PC-3 (cell line): ENCODE measurements around the gene TIRAP. TPM values are rescaled to one million over a fixed set of nuclear protein-coding genes. Genes with fewer than 3 reads are reported as not detected.
"Not testable (repeated sequence)": the region's sequence is repeated elsewhere in the genome, so short reads cannot be mapped to it uniquely, and the experiment has no call there.

ENCODE experiments used
- ATAC-seq: fragments of 200-7000 bp; cut with Tn5 transposase; 2 replicates; pipeline ENCODE4 v1.9.1; 2020; ENCODE audit warnings: mild to moderate bottlenecking, moderate library complexity
- BruUV-seq: library from RNA; stranded (reverse); fragments of 400-500 nt; replicated peaks from 2 replicates; lab custom pipeline; 2021; lab: Mats Ljungman, UMichigan
- CTCF ChIA-PET: fragments of 300-600 bp; sonication (Branson Sonifier 250); formaldehyde crosslinking; loops from one replicate; lab custom pipeline; 2022; ENCODE audit warnings: antibody characterized with exemption; lab: Charles Lee
- POLR2A ChIA-PET: fragments of 300-600 bp; sonication (Branson Sonifier 250); formaldehyde crosslinking; loops from one replicate; lab custom pipeline; 2022; ENCODE audit warnings: antibody characterized with exemption; ENCODE audit not compliant: unreplicated experiment; lab: Charles Lee
- DNase-seq: peaks from one replicate; pipeline ENCODE4 v3.0.0-alpha.2; 2015
- H2AFZ ChIP-seq: fragments of 300-600 bp; sonication (generic); 2 replicates; pipeline ENCODE4 v1.6.0; 2016; ENCODE audit warnings: antibody characterized with exemption, low read length
- H3F3A ChIP-seq: fragments of 300-600 bp; sonication (generic); one replicate; pipeline ENCODE4 v1.6.0; 2017; ENCODE audit warnings: antibody characterized with exemption, low read length, control low read depth, mild to moderate bottlenecking; ENCODE audit not compliant: unreplicated experiment
- H3K27ac ChIP-seq: fragments of 300-600 bp; sonication (generic); 2 replicates; pipeline ENCODE4 v1.5.1; 2016; ENCODE audit warnings: mild to moderate bottlenecking, low read length
- H3K27me3 ChIP-seq: fragments of 300-600 bp; sonication (generic); 2 replicates; pipeline ENCODE4 v1.6.1; 2016; ENCODE audit warnings: low read length, mixed read lengths
- H3K36me3 ChIP-seq: fragments of 300-600 bp; sonication (generic); 2 replicates; pipeline ENCODE4 v1.6.1; 2016; ENCODE audit warnings: low read depth, mixed run types, low read length, mixed read lengths
- H3K4me1 ChIP-seq: fragments of 300-600 bp; sonication (generic); 2 replicates; pipeline ENCODE4 v1.5.1; 2016; ENCODE audit warnings: low read length; ENCODE audit not compliant: insufficient read depth
- H3K4me2 ChIP-seq: fragments of 300-600 bp; sonication (generic); 2 replicates; pipeline ENCODE4 v1.6.0; 2016; ENCODE audit warnings: low read length
- H3K4me3 ChIP-seq: fragments of 300-600 bp; sonication (generic); 2 replicates; pipeline ENCODE4 v1.5.1; 2016; ENCODE audit warnings: mild to moderate bottlenecking, low read length, mixed read lengths
- H3K79me2 ChIP-seq: fragments of 300-600 bp; sonication (generic); 2 replicates; pipeline ENCODE4 v1.6.1; 2017; ENCODE audit warnings: low read length, mixed read lengths
- H3K9ac ChIP-seq: fragments of 300-600 bp; sonication (generic); 2 replicates; pipeline ENCODE4 v1.6.0; 2016; ENCODE audit warnings: mild to moderate bottlenecking, low read length
- H3K9me2 ChIP-seq: fragments of 300-600 bp; sonication (generic); replicated peaks from 2 replicates; pipeline ENCODE4 v1.6.1; 2016; ENCODE audit warnings: mixed run types, low read length, mixed read lengths
- H3K9me3 ChIP-seq: fragments of 300-600 bp; sonication (generic); 2 replicates; pipeline ENCODE4 v1.6.1; 2016; ENCODE audit warnings: low read length, mixed read lengths
- H4K20me1 ChIP-seq: fragments of 300-600 bp; sonication (generic); 2 replicates; pipeline ENCODE4 v1.6.1; 2016; ENCODE audit warnings: low read length, mixed read lengths
- CTCF ChIP-seq: fragments of 300-600 bp; sonication (generic); conservative IDR thresholded peaks from 2 replicates; pipeline ENCODE4 v1.5.1; 2017; ENCODE audit warnings: antibody characterized with exemption, low read depth, mild to moderate bottlenecking, low read length
- EZH2 ChIP-seq: fragments of 300-600 bp; sonication (generic); IDR thresholded peaks from one replicate; pipeline ENCODE4 v1.6.1; 2017; ENCODE audit warnings: antibody characterized with exemption, mild to moderate bottlenecking, low read length; ENCODE audit not compliant: unreplicated experiment
- EZH2phosphoT487 ChIP-seq: fragments of 300-600 bp; sonication (generic); IDR thresholded peaks from 2 replicates; pipeline ENCODE4 v1.6.1; 2018; ENCODE audit warnings: mild to moderate bottlenecking, antibody characterized with exemption, low read length, borderline replicate concordance
- intact Hi-C: fragments of 100-400 bp; cut with micrococcal nuclease; formaldehyde crosslinking; loops from 2 replicates; pipeline ENCODE4 v1.9.0; 2023
- total RNA-seq: library from RNA; depleted of rRNA; stranded (reverse); fragments of >200 nt; gene quantifications from 2 replicates; pipeline ENCODE4 v1.2.3, GENCODE V29; 2014

TIRAP gene
- total RNA-seq, 1 experiment from 2014 or later = 8.4 TPM

- H4K20me1 ChIP-seq = no peaks in the 10 kb centered on the region
- peak overlapping the region; percentile 11; the same call in 1 of the 2 replicates for H3K4me3 ChIP-seq
- H3K27me3 ChIP-seq = no peaks in the 10 kb centered on the region
- H3F3A ChIP-seq = no peaks in the 10 kb centered on the region
- no peaks in the 10 kb centered on the region for H3K9me3 ChIP-seq
- no TSS peak for BruUV-seq
- peaks cover 31% of the 10 kb centered on the region for H3K4me1 ChIP-seq
- no peak overlapping the region for H2AFZ ChIP-seq
- H3K9me2 ChIP-seq = no peaks in the 10 kb centered on the region
- H3K36me3 ChIP-seq = peaks cover 14% of the 10 kb centered on the region
- intact Hi-C loops = no loop called here
- H3K9ac ChIP-seq = peak overlapping the region; percentile 1
- peak overlapping the region; percentile 68 for H3K27ac ChIP-seq
- TF ChIP-seq EZH2phosphoT487 = no peak
- TF ChIP-seq CTCF = no peak
- TF ChIP-seq EZH2 = no peak
- H3K4me2 ChIP-seq = peak overlapping the region; percentile 42
- ChIA-PET CTCF (interaction anchor here (1.2 kb wide), 1 partner anchor 172 kb away, joined by 4 read pairs; no protein-coding TSS in a partner anchor), POLR2A (interaction anchor here (0.6 kb wide), 1 partner anchor 40 kb away, joined by 6 read pairs; the partner anchor contains the start of gene SRPRA)
- DNase-seq (peak; percentile 50), ATAC-seq (no peak)
- H3K79me2 ChIP-seq = peaks cover 36% of the 10 kb centered on the region
These were observed 25.4 kb downstream of the TIRAP start for GRCh38 chr11:126308271-126308671.

DNA sequence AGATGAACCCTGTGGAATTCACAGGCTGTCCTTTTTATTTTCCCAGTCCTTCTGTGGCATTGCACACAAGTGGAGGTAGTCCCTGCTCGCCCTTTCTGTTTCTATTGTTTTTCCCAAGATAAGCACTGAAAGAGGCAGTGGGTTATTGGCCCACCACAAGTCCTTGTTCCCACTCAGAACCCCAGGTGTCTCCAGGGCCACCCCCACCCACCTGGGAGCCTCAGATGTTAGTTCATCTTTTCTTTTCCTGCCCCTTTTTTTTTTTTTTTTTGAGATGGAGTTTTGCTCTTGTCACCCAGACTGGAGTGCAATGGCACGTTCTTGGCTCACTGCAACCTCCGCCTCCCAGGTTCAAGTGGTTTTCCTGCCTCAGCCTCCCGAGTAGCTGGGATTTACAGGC is 25.9 kb downstream of the TIRAP start:
- H2AFZ ChIP-seq, BruUV-seq, H3K9ac ChIP-seq, H3K4me2 ChIP-seq, H3F3A ChIP-seq, intact Hi-C loops, H3K4me3 ChIP-seq, H4K20me1 ChIP-seq, H3K27me3 ChIP-seq, H3K9me3 ChIP-seq, H3K9me2 ChIP-seq, POLR2A ChIA-PET, DNase-seq, ATAC-seq: not testable (repeated sequence)
- CTCF ChIA-PET = interaction anchor here (1.2 kb wide), 1 partner anchor 172 kb away, joined by 4 read pairs; no protein-coding TSS in a partner anchor
- peaks cover 14% of the 10 kb centered on the region for H3K36me3 ChIP-seq
- H3K79me2 ChIP-seq = peaks cover 32% of the 10 kb centered on the region
- peak overlapping the region; percentile 68 for H3K27ac ChIP-seq
- H3K4me1 ChIP-seq = peaks cover 33% of the 10 kb centered on the region

- H3K4me3 ChIP-seq = no peak overlapping the region
- ChIA-PET CTCF (interaction anchor here (0.5 to 1.6 kb wide), 7 partner anchors 11 to 170 kb away, joined by 3 to 25 read pairs (median 4); no protein-coding TSS in a partner anchor), POLR2A (no interaction called here)
- H3K27ac ChIP-seq = peak overlapping the region; percentile 23
- TF ChIP-seq CTCF (peak; percentile 98), EZH2 (no peak)
- H3K27me3 ChIP-seq = no peaks in the 10 kb centered on the region
- no peak overlapping the region for H2AFZ ChIP-seq
- ATAC-seq (peak; percentile 82), DNase-seq (peak; percentile 87)
- no peaks in the 10 kb centered on the region for H3F3A ChIP-seq
- intact Hi-C loops = loop anchor here (1.0 to 5.0 kb wide), 7 partner anchors 42 to 1037 kb away; no protein-coding TSS in a partner anchor
- peaks cover 25% of the 10 kb centered on the region for H3K79me2 ChIP-seq
- 0 out of 2 replicates have a peak overlapping the region, but pooled peaks have one; percentile 30 for H3K9ac ChIP-seq
- no peaks in the 10 kb centered on the region for H4K20me1 ChIP-seq
- H3K4me2 ChIP-seq = no peak overlapping the region
- H3K36me3 ChIP-seq = peaks cover 19% of the 10 kb centered on the region
- peaks cover 29% of the 10 kb centered on the region for H3K4me1 ChIP-seq
- H3K9me3 ChIP-seq = no peaks in the 10 kb centered on the region
- no peaks in the 10 kb centered on the region for H3K9me2 ChIP-seq
- no TSS peak for BruUV-seq
These were observed 27.5 kb downstream of the TIRAP start for GRCh38 chr11:126310200-126310991.
